ENCODE data around the gene AIFM2. TPM values are rescaled to one million over a fixed set of nuclear protein-coding genes. Genes with fewer than 3 reads are reported as not detected.
"Not testable (repeated sequence)": the region's sequence is repeated elsewhere in the genome, so short reads cannot be mapped to it uniquely, and the experiment has no call there.

Gene AIFM2
- total RNA-seq, 4 donors from 2014 or later: 6.3 to 8.2 (median 7.0) TPM

DNA sequence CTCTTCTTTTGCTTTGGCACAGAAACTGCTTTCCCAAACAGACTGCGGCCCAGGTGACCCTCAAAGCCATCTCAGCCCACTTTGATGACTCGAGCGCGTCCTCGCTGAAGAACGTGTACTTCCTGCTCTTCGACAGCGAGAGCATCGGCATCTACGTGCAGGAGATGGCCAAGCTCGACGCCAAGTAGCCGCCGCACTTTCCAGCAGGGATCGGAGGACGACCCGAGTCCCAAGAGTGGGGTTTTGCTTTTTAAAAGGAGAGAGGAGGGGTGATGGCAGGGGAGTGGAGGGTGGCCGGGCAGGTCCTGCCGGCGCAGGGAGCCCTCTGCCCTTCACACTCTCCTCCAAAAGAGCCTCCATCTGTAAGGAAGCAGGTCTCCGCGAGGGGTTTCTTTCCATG, 21.1 kb downstream of the AIFM2 start:
- intact Hi-C loops (cut with DNase I; ENCODE audit: low total_unique reads): no loop called here
- 94 to 95% methylated on average over 22 of the region's 22 CpGs for WGBS, 2 donors
- no peak overlapping the region for H3K4me3 ChIP-seq (ENCODE audit: low read depth, poor library complexity, severe bottlenecking)
- TF ChIP-seq POLR2A (IDR thresholded peaks at IDR 0.05): no peak
- TF ChIP-seq, protein P1, sequence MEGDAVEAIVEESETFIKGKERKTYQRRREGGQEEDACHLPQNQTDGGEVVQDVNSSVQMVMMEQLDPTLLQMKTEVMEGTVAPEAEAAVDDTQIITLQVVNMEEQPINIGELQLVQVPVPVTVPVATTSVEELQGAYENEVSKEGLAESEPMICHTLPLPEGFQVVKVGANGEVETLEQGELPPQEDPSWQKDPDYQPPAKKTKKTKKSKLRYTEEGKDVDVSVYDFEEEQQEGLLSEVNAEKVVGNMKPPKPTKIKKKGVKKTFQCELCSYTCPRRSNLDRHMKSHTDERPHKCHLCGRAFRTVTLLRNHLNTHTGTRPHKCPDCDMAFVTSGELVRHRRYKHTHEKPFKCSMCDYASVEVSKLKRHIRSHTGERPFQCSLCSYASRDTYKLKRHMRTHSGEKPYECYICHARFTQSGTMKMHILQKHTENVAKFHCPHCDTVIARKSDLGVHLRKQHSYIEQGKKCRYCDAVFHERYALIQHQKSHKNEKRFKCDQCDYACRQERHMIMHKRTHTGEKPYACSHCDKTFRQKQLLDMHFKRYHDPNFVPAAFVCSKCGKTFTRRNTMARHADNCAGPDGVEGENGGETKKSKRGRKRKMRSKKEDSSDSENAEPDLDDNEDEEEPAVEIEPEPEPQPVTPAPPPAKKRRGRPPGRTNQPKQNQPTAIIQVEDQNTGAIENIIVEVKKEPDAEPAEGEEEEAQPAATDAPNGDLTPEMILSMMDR (IDR thresholded peaks at IDR 0.05): no peak
- DNase-seq (ENCODE audit: low spot score in 2 of 2): no peak

DNA sequence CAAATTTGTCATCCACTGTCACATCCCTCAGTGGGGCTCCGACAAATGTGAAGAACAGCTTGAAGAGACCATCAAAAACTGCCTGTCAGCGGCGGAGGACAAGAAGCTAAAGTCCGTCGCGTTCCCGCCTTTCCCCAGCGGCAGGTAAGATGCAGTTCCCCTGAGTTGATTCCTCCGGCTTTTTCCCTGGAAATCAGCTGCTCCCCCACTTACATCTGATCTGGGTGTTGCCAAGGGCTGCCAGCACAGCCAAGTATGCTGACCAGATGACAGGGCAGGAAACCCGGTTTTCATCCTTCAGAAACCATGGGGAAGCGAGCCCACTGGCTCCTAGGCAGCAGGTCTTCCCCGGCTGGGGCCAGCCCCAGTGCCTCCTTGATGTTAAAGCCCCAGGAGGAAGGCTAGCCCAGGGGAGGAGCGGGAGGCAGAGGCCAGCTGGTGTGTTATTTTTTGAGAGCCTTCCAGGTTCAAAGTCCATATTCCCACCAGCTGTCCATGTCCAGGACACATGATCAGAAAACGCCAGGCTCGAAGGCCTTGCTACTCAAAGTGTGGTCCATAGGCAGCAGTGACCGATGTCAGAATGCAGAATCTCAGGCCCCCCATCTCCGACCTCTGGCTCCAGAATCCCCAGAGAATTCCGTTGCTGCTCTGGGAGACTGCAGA, 23.4 kb downstream of the AIFM2 start:
- TF ChIP-seq POLR2A (IDR thresholded peaks at IDR 0.05): no peak
- TF ChIP-seq, protein P1 (IDR thresholded peaks at IDR 0.05): no peak
- intact Hi-C loops (cut with DNase I; ENCODE audit: low total_unique reads): no loop called here
- no peak overlapping the region for H3K4me3 ChIP-seq (ENCODE audit: low read depth, poor library complexity, severe bottlenecking)
- 93 to 95% methylated on average over 18 of the region's 18 CpGs for WGBS, 2 donors
- no peak for DNase-seq (ENCODE audit: low spot score in 2 of 2)

DNA sequence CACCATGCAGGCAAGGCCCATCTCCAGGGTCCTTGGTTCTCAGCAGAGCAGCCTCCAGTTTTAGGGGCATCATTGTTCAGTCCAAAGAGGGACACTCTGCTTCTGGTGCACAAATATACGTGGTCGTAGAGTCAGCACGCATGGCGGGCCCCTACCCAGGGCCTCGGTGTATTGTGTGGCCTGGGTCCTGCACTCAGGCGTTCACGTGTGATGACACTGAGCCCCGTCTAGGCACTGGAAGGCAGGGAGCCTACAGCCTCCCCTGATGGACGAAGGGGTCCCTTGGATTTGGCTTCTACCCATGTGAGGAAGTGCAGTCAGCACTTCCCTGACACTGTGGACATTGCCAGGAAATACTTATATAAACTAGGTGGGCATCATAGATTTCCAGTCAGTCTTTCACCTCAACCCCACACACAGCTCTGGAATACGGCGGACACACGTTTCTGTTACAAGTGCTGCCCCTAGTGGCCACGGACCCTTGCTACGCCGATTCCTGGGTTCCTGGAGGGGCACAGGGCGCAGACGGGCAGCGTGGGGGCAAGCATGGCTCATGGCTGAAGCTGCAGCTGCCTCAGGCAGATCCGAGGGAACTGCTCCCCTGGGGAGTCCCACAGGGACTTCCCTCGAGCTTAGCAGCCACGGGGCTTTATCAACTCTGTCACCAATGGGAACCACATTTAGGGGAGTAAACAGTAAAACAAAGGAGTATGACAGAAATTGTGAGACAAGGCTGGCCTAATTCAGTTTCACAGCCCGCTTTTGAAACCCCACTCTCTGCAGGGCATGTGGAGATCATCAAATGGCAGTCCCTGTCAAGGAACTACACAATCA, 25.4 kb downstream of the AIFM2 start:
- WGBS, 2 donors: 82 to 85% methylated on average over 22 of the region's 22 CpGs
- intact Hi-C loops (cut with DNase I; ENCODE audit: low total_unique reads): no loop called here
- TF ChIP-seq, protein P1 (IDR thresholded peaks at IDR 0.05): no peak
- no peak for TF ChIP-seq POLR2A (IDR thresholded peaks at IDR 0.05)
- no peak overlapping the region for H3K4me3 ChIP-seq (ENCODE audit: low read depth, poor library complexity, severe bottlenecking)
- DNase-seq (ENCODE audit: low spot score in 2 of 2): no peak

DNA sequence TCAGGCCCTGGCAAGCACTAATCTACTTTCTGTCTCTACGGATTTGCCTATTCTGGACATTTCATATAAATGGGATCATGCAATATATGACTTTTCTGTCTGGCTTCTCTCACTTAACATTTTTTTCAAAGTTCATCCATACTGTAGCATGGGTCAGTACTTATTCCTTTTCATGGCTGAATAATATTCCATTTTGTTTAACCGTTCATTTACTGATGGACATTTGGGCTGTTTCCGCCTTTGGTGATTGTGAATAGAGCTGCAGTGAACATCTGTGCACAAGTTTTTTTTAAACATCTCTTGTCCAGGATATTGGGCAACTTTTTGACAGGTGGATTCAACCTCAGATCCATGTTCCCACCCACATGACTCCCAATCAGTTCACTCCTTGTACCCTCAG, 31.0 kb downstream of the AIFM2 start:
- DNase-seq (ENCODE audit: low spot score in 2 of 2): no peak
- TF ChIP-seq POLR2A (IDR thresholded peaks at IDR 0.05): no peak
- TF ChIP-seq, protein P1 (IDR thresholded peaks at IDR 0.05): no peak
- no peak overlapping the region for H3K4me3 ChIP-seq (ENCODE audit: low read depth, poor library complexity, severe bottlenecking)
- 81 to 84% methylated on average over 3 of the region's 3 CpGs for whole genome bisulfite sequencing, 2 donors
- intact Hi-C loops (cut with DNase I; ENCODE audit: low total_unique reads): no loop called here

DNA sequence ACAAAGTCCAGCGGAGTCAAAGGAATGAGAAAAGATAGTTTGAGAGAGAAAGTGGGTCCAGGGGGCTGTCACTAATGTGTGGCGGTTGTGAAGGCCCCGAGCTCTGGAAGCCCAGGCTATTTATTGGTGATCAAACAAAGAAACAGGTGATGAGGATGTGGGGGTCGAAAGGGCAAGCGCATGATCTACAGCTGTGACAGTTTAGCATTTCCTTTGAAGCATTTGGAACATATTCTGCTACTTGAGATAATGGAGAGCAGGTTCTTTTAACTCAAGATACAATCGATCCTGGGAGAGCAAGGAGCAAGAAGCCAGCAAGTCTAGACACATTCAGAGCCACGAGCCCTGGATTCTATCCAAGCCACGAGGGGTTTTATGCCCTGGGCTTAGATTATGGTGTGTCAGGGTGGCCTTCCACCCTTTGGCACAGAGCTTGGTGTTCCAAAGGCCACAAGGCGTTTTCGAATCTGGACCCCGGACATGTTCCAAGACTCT, 31.5 kb downstream of the AIFM2 start:
- WGBS, 2 donors: 67% methylated on average over 11 of the region's 11 CpGs
- intact Hi-C loops (cut with DNase I; ENCODE audit: low total_unique reads); DNase-seq (ENCODE audit: low spot score in 2 of 2); H3K4me3 ChIP-seq (ENCODE audit: low read depth, poor library complexity, severe bottlenecking): not testable (repeated sequence)

DNA sequence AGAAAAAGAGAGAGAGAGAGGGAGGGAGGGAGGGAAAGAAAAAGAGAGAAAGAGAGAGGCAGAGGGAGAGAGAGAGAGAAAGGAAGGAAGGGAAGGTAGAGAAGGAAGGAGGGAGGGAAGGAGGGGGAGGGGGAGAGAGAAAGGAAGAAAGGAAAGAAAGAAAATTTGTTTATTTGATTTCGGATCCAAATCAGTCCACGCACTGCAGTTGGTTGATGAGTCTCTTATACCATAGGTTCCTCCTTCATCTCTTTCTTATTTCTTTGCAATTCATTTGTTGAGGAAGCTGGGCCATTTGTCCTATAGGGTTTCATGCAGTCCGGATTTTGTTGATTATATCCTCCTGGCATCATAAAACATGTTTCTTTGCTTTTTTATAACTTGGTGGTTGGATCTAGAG, 34.4 kb downstream of the AIFM2 start:
- TF ChIP-seq, protein P1 (IDR thresholded peaks at IDR 0.05): no peak
- TF ChIP-seq POLR2A (IDR thresholded peaks at IDR 0.05): no peak
- H3K4me3 ChIP-seq (ENCODE audit: low read depth, poor library complexity, severe bottlenecking): no peak overlapping the region
- no peak for DNase-seq (ENCODE audit: low spot score in 2 of 2)
- intact Hi-C loops (cut with DNase I; ENCODE audit: low total_unique reads): no loop called here
- WGBS, 2 donors: 96 to 97% methylated on average over 3 of the region's 3 CpGs

Measured in lower leg skin (tissue), 4 donors.